GM23248 (cell line): ENCODE results near the gene APP.

Experiments used
- EZH2 ChIP-seq: fragments of 200-600 bp; sonication (generic); IDR thresholded peaks from 2 replicates; pipeline ENCODE4 v1.6.1; 2018; ENCODE audit warnings: antibody characterized with exemption, mild to moderate bottlenecking; ENCODE audit not compliant: insufficient read depth, poor library complexity, severe bottlenecking
- EZH2phosphoT487 ChIP-seq: fragments of 200-600 bp; sonication (generic); IDR thresholded peaks from 2 replicates; pipeline ENCODE4 v1.6.1; 2018; ENCODE audit warnings: antibody characterized with exemption, moderate library complexity, mild to moderate bottlenecking, low read depth; ENCODE audit not compliant: insufficient read depth

- TF ChIP-seq EZH2, result no peak
- no peak for TF ChIP-seq EZH2phosphoT487
Observed at GRCh38 chr21:26072666-26073615, 97.6 kb downstream of the APP start.
